ENCODE data around the gene SNRNP200.
"Not testable (repeated sequence)": the region's sequence is repeated elsewhere in the genome, so short reads cannot be mapped to it uniquely, and the experiment has no call there.

Gene SNRNP200

GRCh38 chr2:96274355-96275056 lies 30.8 kb downstream of the SNRNP200 start:
- DNase-seq (ENCODE audit: low spot score), result no peak

GRCh38 chr2:96273763-96274162 lies 31.6 kb downstream of the SNRNP200 start:
- no peak for DNase-seq (ENCODE audit: low spot score)

GRCh38 chr2:96271995-96272394 lies 33.4 kb downstream of the SNRNP200 start:
- DNase-seq (ENCODE audit: low spot score), result no peak

GRCh38 chr2:96267159-96267971 lies 38.0 kb downstream of the SNRNP200 start:
- peak; percentile 39 for DNase-seq (ENCODE audit: low spot score)

GRCh38 chr2:96265840-96266679 lies 39.3 kb downstream of the SNRNP200 start, which contains the start of the genes CIAO1 and TMEM127:
TSS of gene CIAO1 (plus strand) at chr2:96266225. CDS start at chr2:96266351, 126 bp downstream.
TSS of gene TMEM127 (minus strand) at chr2:96265997. CDS start at chr2:96265381, 616 bp downstream.
- DNase-seq (ENCODE audit: low spot score), result peak; percentile 98

GRCh38 chr2:96265349-96265839 lies 40.0 kb downstream of the SNRNP200 start:
- DNase-seq (ENCODE audit: low spot score), result peak; percentile 18

- peak; percentile 26 for DNase-seq (ENCODE audit: low spot score)
These were observed 40.5 kb downstream of the SNRNP200 start for GRCh38 chr2:96264656-96265348.

- no peak for DNase-seq (ENCODE audit: low spot score)
These were observed 41.3 kb downstream of the SNRNP200 start for GRCh38 chr2:96264086-96264485.

- no peak for DNase-seq (ENCODE audit: low spot score)
These were observed 43.0 kb downstream of the SNRNP200 start for GRCh38 chr2:96262306-96262705.

- no peak for DNase-seq (ENCODE audit: low spot score)
These were observed 43.9 kb downstream of the SNRNP200 start for GRCh38 chr2:96261328-96262003.

GRCh38 chr2:96260387-96261260 lies 44.7 kb downstream of the SNRNP200 start:
- peak; percentile 22 for DNase-seq (ENCODE audit: low spot score)

GRCh38 chr2:96259497-96259921 lies 45.8 kb downstream of the SNRNP200 start:
- DNase-seq (ENCODE audit: low spot score), result no peak

- no peak for DNase-seq (ENCODE audit: low spot score)
These were observed 47.0 kb downstream of the SNRNP200 start for GRCh38 chr2:96258166-96259022.

GRCh38 chr2:96257744-96258143 lies 47.6 kb downstream of the SNRNP200 start:
- not testable (repeated sequence) for DNase-seq (ENCODE audit: low spot score)

GRCh38 chr2:96256611-96257113 lies 48.7 kb downstream of the SNRNP200 start:
- no peak for DNase-seq (ENCODE audit: low spot score)

GRCh38 chr2:96254571-96254970 lies 50.8 kb downstream of the SNRNP200 start:
- DNase-seq (ENCODE audit: low spot score), result no peak

- no peak for DNase-seq (ENCODE audit: low spot score)
These were observed 52.3 kb downstream of the SNRNP200 start for GRCh38 chr2:96253006-96253405.

- no peak for DNase-seq (ENCODE audit: low spot score)
These were observed 52.8 kb downstream of the SNRNP200 start for GRCh38 chr2:96252526-96252925.

Data from CD4-positive, alpha-beta T cell treated with Interleukin-2 at 100 ng/mL for 4 hours (primary cell).